Stimulated activated CD4-positive, alpha-beta T cell treated with anti-CD3 and anti-CD28 coated beads, Interleukin-1b, Interleukin-23, amount 100 ng/mL, for 48 hours (primary cell): Measurements from ENCODE around the gene PLAGL1.
A peak's percentile ranks its signal among the peaks of the same experiment; 100 is the strongest.
"Not testable (repeated sequence)": the region's sequence is repeated elsewhere in the genome, so short reads cannot be mapped to it uniquely, and the experiment has no call there.

ENCODE experiments used
- DNase-seq: peaks from one replicate; pipeline ENCODE4 v3.0.0-alpha.2; 2020

Gene PLAGL1

GRCh38 chr6:144008120-144008811, at the start of gene PLAGL1:
PLAGL1 (minus strand) TSS chr6:144008259; CDS start chr6:143948136, 60,123 bp downstream.
- DNase-seq = peak; percentile 8

GRCh38 chr6:144055121-144055931, 47.3 kb upstream of the PLAGL1 start:
- peak; percentile 60 for DNase-seq

- no peak for DNase-seq
These were observed 45.5 kb upstream of the PLAGL1 start for GRCh38 chr6:144053601-144054000.

GRCh38 chr6:144052488-144052887, 44.4 kb upstream of the PLAGL1 start:
- DNase-seq = no peak

GRCh38 chr6:144049386-144049785, 41.3 kb upstream of the PLAGL1 start:
- DNase-seq = no peak

GRCh38 chr6:144047688-144048087, 39.6 kb upstream of the PLAGL1 start:
- no peak for DNase-seq

GRCh38 chr6:144046672-144047071, 38.6 kb upstream of the PLAGL1 start:
- not testable (repeated sequence) for DNase-seq

GRCh38 chr6:144044989-144045388, 36.9 kb upstream of the PLAGL1 start:
- not testable (repeated sequence) for DNase-seq

- no peak for DNase-seq
These were observed 28.8 kb upstream of the PLAGL1 start for GRCh38 chr6:144036835-144037195.

GRCh38 chr6:144036064-144036834, 28.2 kb upstream of the PLAGL1 start:
- DNase-seq = peak; percentile 10

- DNase-seq = no peak
These were observed 27.4 kb upstream of the PLAGL1 start for GRCh38 chr6:144035416-144035815.

- DNase-seq = no peak
These were observed 26.0 kb upstream of the PLAGL1 start for GRCh38 chr6:144033816-144034735.

- DNase-seq = no peak
These were observed 21.4 kb upstream of the PLAGL1 start for GRCh38 chr6:144029452-144029851.

- no peak for DNase-seq
These were observed 20.0 kb upstream of the PLAGL1 start for GRCh38 chr6:144027932-144028587.

- no peak for DNase-seq
These were observed 15.2 kb upstream of the PLAGL1 start for GRCh38 chr6:144023216-144023615.

- no peak for DNase-seq
These were observed 11.9 kb upstream of the PLAGL1 start for GRCh38 chr6:144019929-144020328.

- DNase-seq = no peak
These were observed 9.4 kb upstream of the PLAGL1 start for GRCh38 chr6:144017166-144018094.

GRCh38 chr6:144013486-144013909, 5.4 kb upstream of the PLAGL1 start:
- peak; percentile 57 for DNase-seq

- DNase-seq = no peak
These were observed 4.5 kb upstream of the PLAGL1 start for GRCh38 chr6:144012534-144012933.

GRCh38 chr6:144009628-144010027, 1.6 kb upstream of the PLAGL1 start:
- not testable (repeated sequence) for DNase-seq

- DNase-seq = no peak
These were observed 787 bp upstream of the PLAGL1 start for GRCh38 chr6:144008846-144009245.
